Inflammatory macrophage treated with lipopolysaccharide for 1 hour (primary cell): ENCODE data around the gene MAIP1.
"Not testable (repeated sequence)": the region's sequence is repeated elsewhere in the genome, so short reads cannot be mapped to it uniquely, and the experiment has no call there.

Experiments
- DNase-seq, 2 donors: peaks; one replicate each; pipeline ENCODE4 v3.0.0-alpha.2; 2020 to 2022

Gene MAIP1

GRCh38 chr2:199955339-199956061 is at the start of gene MAIP1, which contains the start of gene TYW5:
MAIP1 (plus strand) TSS chr2:199955582; CDS start chr2:199955799, 217 bp downstream.
TYW5 (minus strand) TSS chr2:199955491; CDS start chr2:199955470, 21 bp downstream.
- peak; percentile 69 to 81 for DNase-seq

GRCh38 chr2:199907008-199907714 is 48.2 kb upstream of the MAIP1 start:
- DNase-seq = no peak

- DNase-seq = no peak
Measured at GRCh38 chr2:199910338-199911051, 44.9 kb upstream of the MAIP1 start.

GRCh38 chr2:199911052-199911876 is 44.1 kb upstream of the MAIP1 start, which contains the start of gene C2orf69:
C2orf69 (plus strand) TSS chr2:199911293; CDS start chr2:199911439, 146 bp downstream.
- DNase-seq = peak; percentile 95 to 99

- peak; percentile 59 to 72 for DNase-seq
Measured at GRCh38 chr2:199911877-199912161, 43.6 kb upstream of the MAIP1 start.

- not testable (repeated sequence) for DNase-seq
Measured at GRCh38 chr2:199912553-199913114, 42.7 kb upstream of the MAIP1 start.

GRCh38 chr2:199914372-199914958 is 40.9 kb upstream of the MAIP1 start:
- DNase-seq = no peak

GRCh38 chr2:199916980-199917379 is 38.4 kb upstream of the MAIP1 start:
- no peak for DNase-seq

GRCh38 chr2:199922856-199923255 is 32.5 kb upstream of the MAIP1 start:
- DNase-seq = peak; percentile 27 to 30

- no peak for DNase-seq
Measured at GRCh38 chr2:199923924-199924323, 31.5 kb upstream of the MAIP1 start.

- no peak for DNase-seq
Measured at GRCh38 chr2:199926806-199927205, 28.6 kb upstream of the MAIP1 start.

- no peak for DNase-seq
Measured at GRCh38 chr2:199928226-199928625, 27.2 kb upstream of the MAIP1 start.

- no peak for DNase-seq
Measured at GRCh38 chr2:199928626-199929025, 26.8 kb upstream of the MAIP1 start.

GRCh38 chr2:199929262-199929661 is 26.1 kb upstream of the MAIP1 start:
- no peak for DNase-seq

- no peak for DNase-seq
Measured at GRCh38 chr2:199932312-199932855, 23.0 kb upstream of the MAIP1 start.

GRCh38 chr2:199933466-199933865 is 21.9 kb upstream of the MAIP1 start:
- DNase-seq = no peak

- no peak for DNase-seq
Measured at GRCh38 chr2:199936554-199936953, 18.8 kb upstream of the MAIP1 start.

GRCh38 chr2:199940373-199940772 is 15.0 kb upstream of the MAIP1 start:
- peak; percentile 11 to 41 for DNase-seq

- DNase-seq = no peak
Measured at GRCh38 chr2:199943373-199943772, 12.0 kb upstream of the MAIP1 start.

GRCh38 chr2:199946196-199946595 is 9.2 kb upstream of the MAIP1 start:
- DNase-seq = peak in 1 of 2 donors; percentile 10

GRCh38 chr2:199946836-199947235 is 8.5 kb upstream of the MAIP1 start:
- no peak for DNase-seq

- no peak for DNase-seq
Measured at GRCh38 chr2:199950396-199950795, 5.0 kb upstream of the MAIP1 start.
